ENCODE results near the gene SRL.
A peak's percentile ranks its signal among the peaks of the same experiment; 100 is the strongest.
"Not testable (repeated sequence)": the region's sequence is repeated elsewhere in the genome, so short reads cannot be mapped to it uniquely, and the experiment has no call there.

SRL gene

DNA sequence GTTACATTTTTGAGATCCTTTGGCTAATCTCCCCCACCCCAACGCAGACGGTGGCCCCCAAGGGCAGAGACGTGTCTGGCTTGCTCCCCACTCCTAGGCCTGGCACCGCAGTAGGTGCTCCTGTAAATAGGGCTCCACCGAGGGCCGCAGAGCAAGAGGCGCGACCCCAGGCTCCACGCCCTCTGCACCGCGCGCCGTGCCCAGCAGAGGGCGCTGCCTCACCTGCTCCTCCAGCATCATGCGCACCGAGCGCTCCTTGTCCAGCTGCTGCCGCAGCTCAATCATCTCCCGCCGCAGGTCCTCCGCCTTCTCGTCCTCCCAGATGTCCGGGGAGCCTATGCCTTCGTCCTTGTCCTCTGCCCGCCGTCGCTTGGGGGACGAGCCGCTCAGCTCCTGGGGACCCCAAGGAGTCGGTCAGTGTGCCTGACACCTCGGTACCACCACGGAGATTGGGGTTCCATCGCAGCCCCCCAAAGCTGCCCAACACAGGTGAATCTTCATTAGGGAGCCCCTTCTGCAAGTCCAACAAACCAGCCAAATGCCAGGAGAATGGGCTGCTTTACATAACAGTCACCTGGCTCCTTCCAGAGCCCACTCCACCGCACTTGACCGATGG lies 19.8 kb upstream of the SRL start:
- peak in 1 of 2 donors; percentile 29 for DNase-seq (ENCODE audit: low read depth in 2 of 2)

DNA sequence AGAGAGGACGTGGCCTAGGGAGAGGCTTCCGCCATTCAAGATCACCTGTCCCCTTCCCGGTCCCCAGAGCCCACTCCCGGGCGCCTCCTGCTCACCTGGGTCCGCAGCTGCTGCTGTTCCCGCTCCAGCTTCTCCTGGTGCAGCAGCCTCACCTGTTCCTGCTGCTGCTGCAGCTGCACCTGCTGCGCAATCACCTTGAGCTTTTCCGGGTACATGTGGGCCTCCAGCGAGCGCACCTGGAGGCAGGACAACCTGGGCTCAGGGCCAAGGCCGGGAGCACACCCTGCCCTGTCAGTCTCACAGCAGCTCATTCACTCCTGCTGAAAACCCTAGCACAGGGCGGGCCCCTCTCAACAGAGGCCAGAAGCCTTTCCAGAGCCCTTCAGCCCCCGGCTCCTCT lies 18.5 kb upstream of the SRL start:
- no peak for DNase-seq (ENCODE audit: low read depth in 2 of 2)

DNA sequence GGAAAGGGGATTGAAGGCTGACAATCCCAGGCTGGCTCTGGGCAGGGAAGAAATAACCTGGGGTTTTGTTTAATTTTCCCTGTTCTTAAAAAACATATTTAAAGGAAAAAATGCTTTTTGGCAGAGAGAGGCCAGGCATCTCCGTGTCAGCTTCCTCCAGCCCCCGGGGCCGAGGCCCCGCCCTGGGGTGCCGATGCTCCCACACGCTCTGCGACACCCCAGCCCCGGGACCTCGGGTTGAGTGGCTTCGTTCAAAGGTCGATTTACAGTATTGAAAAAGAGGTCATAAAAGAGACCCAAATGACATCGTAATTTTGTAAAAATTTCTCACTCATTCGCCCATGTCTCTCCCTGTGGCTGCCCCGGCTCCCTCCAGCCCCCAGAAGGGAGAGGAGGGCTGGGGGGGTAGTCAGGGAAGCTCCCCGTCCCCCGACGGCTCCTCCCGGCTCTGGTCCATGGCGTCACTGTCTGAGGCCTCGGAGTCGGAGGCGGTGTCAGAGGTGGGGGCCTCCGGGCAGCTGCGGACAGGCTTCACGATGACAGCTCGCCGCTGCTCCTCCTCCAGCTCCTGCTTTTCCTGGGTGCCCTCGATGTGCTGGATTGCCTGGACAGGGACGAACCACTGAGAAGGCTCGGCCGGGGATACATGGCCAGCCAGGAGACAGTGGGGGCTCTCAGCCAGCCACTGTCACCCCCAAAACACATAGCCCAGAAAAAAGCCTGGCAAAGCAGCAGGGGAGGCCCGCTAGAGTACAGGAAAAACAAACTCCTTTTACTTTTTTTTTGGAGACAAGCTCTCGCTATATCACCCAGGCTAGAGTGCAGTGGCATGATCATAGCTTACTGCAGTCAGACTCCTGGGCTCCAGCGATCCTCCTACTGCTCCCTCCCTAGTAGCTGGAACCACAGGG lies 16.0 kb upstream of the SRL start:
- no peak for DNase-seq (ENCODE audit: low read depth in 2 of 2)

DNA sequence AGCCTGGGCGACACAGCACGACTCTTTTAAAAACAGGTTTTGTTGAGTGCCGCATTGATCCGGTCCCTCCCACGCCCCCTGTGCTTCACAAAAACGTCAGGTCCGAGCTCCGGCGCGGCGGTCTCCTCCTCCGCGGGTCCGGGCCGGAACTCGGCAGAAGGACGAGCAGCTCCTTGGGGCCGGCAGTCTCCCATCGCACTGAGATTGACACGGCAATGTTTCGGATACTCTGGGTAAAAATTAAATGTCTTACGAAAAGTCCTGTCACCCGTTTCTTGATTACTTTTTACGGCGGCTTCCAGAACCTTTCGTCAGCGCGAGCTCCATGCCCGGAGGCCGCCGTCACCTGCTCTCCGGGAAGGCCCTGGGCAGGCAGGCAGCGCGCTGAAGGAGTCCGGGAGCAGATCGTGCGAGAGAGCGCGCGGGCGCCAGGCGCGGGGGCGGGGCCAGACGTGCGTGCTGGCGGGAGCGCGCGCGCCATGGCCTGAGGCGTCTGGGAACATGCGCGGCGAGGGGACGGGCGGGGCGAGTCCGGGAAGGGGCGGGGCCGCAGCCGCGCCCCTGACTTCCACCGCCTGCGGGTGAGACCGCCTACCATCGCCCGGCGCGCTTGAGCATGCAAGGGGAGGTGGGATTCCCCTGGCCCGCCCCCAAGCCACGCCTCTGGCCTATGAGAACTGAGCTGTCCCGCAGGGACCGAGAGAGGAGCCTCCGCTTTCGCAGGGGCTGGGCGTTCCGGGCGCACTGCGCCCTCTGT lies 11.7 kb upstream of the SRL start:
- DNase-seq (ENCODE audit: low read depth in 2 of 2), result peak; percentile 99

DNA sequence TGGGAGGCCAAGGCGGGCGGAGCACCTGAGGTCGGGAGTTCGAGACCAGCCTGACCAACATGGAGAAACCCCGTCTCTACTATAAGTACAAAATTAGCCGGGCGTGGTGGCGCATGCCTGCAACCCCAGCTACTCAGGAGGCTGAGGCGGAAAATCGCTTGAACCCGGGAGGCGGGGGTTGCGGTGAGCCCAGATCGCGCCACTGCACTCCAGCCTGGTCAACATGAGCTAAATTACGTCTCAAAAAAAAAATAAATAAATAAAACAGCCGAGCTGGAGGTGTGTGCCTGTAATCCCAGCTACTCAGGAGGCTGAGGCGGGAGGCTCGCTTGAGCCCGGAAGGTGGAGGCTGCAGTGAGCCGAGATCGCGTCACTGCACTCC lies 11.1 kb upstream of the SRL start:
- DNase-seq (ENCODE audit: low read depth in 2 of 2), result not testable (repeated sequence)

DNA sequence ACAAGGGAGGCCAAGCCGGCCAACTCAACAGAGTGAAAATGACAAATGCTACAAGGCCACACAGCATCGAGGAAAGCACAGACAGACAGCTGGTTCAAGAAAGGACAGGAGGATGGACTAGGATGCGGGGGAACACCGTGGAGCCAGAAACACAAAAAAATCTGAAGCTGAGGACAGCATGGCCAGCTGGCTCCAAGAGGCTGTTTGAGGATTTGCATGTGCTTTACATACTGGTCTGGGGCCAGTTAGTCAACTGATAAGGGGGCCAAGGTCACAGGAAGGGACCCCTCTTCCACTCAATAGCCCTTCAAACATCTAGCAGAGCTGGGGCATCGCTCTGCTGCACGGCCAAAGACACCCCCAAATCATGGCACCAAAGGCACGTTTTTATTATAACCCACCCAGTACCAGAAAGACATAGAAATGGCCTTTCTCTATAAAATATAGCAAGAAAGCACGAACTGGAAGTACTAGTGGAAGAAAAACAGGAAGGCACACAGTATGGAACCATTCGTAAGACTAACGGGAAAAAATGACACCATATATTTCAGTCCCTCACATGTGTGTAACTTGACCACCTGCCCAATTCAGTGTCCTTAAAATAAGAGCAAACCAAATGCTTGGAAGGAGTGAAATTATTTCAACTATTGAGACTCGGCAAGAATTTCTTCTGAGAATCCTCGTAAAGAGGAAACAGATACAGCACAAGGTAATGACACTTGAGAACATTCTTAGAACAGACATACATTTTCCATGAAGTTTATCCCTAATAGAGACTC lies 7.8 kb upstream of the SRL start:
- DNase-seq (ENCODE audit: low read depth in 2 of 2), result no peak

DNA sequence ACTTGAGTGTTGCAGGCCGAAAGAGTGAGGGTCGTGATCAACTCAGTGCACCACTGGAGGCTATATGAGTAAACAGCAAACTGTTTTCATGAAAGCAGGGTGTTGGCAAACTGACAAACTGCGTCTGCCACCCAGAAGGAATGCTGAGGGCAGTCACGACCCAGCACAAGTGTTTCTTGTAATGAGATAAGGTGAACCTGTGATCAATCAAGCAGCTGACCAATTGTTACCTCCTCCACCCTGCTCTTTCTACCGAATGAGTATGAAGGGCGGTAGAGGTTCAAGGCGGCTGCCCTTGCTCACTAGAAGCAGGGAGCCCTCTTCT lies 5.5 kb upstream of the SRL start:
- DNase-seq (ENCODE audit: low read depth in 2 of 2), result no peak

DNA sequence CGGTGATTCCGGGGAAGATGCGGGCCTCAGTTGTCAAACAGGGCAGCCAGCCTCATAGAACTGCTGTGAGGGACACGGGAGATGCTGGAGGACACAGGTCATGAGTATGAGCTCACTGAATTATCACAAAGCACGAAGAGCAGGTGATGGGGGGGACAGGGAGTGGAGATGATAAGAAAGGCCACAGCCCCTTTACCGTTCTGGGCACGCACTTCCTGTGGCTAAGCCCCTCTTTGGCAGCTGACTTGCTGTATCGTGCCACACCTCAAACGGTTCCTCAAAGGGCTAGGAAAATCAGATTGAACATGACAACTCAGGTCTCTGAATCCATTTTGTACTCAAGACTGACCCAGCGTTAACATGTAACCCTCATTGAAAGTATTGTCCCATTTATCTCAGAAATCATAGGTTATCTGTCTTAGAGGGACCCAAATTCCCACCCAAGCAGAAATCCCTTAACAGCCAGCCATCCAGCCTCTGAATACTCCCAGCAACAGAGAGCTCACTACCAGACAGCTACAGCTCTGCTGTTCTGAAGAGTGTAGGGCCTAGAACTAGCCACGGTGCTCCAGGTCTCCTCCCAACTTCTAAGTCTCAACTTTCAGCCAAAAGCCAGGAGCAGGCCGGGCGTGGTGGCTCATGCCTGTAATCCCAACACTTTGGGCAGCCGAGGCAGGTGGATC lies 5.0 kb upstream of the SRL start:
- DNase-seq (ENCODE audit: low read depth in 2 of 2), result no peak

DNA sequence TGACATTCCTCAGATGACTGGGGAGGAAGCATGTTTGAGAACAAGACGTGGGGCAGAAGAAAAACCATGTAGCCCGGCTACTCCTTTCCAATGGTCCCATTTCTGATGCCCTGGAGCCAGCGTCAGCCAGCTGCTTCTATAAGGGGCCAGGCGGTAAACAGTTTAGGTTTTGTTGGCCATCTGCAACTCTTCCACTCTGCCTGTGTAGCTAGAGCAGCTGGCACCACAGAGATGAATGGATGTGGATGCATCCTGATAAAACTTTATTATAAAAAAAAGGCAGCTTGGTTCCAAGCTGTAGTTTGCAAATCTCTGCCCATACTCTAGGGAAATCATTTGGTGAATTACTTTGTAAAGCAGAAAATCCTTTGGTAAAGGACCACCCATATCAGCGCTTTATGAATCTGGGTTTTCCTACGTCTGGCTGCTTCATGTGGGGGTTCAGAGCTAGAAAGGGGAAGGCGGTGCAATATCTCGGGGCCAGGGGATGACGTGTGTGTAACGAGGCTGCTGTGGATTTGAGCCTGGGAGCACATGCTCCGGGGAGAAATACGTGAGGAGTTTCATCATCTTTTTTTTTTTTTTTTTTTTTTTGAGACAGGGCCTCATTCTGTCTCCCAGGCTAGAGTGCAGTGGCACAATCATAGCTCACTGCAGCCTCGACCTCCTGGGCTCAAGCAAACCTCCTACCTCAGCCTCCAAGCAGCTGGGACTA lies 3.4 kb upstream of the SRL start:
- DNase-seq (ENCODE audit: low read depth in 2 of 2), result no peak

DNA sequence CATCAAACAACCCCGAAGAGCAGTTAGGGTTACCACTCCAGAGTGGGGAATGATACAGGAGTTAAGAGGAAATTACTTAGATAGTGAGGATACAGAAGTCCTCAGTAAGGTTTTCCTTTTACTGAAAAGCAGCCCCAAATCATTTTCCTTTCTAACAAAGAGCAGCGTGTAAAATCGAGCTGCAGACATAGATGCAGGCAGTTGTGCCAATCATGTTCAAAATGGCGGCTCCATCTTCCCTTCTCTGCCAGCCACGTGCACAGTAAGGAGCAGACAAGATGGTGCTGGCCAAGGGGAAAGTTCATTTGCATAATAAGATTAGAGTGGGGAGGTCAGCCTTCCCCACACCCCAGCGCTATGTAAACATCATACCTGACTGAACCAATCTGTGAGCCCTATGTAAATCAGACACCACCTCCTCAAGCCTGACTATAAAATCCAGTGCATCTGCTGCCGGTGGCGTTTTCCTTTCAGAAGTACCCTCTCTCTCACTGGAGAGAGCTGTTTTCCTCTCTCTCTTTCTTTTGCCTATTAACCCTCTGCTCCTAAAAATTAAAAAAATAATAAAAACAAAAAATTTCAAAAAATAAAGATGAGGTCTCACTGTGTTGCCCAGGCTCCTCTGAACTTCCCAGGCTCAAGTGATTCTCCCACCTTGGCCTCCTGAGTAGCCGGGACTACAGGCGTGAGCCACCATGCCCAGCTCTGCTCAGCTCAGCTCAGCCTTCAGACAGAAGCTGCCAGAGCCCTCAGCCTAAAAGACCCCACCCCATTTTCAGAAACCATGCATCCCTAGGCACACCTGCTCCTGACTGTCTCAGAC lies 2.6 kb upstream of the SRL start:
- no peak for DNase-seq (ENCODE audit: low read depth in 2 of 2)

DNA sequence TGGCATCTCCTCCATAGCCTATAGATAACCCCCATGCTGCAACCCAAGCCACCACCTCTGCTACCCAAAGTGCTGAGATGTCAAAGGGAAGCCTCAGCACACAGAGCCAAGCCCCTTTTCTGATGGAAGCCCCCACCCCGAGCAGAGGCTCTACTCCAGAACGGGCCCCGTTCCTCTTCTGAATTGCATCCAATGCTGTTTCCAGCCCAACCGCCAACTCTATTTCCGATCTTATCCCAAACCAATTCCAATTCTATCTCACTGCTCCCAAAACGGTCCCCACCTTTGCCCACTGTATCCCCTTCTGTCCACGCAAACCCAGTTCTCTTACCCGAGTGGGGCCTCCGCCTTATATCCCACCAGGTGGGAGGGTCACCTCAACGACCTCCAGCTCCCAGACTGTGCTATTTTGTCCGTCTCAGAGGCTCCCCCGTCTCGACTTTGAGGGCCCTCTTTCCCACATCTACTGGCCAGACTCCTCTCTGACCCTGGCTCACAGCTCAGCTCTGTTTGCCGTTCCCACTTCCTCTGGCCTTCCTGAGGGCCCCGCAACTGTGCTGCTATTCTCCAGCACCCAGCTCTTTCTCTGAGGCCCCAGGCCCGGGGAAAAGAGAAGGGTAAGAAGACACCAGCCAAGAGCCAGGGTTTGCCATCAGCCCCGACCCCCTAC lies 487 bp downstream of the SRL start:
- no peak for DNase-seq (ENCODE audit: low read depth in 2 of 2)

DNA sequence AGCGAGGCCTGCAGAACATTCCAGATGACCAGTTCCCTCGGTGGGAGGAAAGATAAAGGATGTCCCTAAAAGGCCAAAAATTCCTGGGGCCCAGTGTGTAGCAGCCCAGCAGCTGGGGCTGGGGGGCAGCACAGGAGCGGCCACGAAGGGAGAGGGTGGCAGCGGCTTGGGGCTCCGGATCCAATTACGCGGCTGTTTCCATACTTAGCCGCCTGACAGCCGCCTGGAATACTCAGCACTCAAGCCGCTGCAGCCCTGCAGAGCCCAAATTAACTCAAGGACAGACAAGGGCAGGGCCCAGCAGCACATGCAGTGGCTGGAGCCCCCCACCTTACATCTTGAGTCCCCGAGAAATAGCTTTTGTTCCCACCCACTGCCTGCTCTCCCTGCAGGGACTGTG lies 1.3 kb downstream of the SRL start:
- no peak for DNase-seq (ENCODE audit: low read depth in 2 of 2)

DNA sequence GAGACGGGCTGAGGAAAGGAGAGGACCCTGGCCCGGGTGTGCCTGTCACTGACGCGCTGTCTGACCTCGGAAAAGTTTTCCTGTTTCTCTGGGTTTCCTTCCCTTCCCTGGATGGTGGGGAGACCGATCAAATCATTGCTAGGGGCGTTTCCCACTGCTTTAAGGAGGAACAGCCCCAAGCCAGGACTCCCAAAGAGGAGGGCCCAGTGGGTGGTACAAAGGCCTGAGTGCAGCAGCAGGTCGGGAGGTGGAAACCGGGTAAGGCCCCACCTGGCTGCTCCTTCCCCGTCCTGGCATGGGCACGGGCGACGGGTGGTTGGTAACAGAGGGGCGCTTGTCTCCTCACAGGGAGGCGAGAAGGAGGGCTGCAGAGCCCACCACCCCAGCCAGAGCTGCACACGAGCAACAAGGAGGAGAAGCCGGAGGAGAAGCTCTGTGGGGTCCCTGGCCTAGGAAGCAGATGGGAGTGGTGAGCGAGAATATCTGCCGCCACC lies 2.2 kb downstream of the SRL start:
- no peak for DNase-seq (ENCODE audit: low read depth in 2 of 2)

DNA sequence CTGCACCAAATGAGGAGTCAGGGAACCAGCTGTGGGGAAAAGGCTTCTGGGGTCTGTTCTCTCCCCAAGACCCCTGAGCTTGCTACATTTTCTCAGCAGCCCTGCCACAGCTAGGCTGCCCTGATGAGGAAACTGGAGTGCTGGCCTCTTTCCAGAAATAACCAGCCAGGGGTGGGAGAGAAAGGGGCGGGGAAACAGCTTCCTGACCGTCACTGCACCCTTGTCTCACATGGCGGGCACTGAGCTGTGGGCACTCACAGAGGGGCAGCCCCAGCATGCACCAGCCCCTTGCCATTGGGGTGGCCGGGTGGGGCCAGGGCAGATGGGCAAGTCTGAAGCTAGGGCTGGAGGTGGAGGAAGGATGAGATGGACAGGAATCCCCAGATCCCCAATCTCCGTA lies 2.9 kb downstream of the SRL start:
- no peak for DNase-seq (ENCODE audit: low read depth in 2 of 2)

DNA sequence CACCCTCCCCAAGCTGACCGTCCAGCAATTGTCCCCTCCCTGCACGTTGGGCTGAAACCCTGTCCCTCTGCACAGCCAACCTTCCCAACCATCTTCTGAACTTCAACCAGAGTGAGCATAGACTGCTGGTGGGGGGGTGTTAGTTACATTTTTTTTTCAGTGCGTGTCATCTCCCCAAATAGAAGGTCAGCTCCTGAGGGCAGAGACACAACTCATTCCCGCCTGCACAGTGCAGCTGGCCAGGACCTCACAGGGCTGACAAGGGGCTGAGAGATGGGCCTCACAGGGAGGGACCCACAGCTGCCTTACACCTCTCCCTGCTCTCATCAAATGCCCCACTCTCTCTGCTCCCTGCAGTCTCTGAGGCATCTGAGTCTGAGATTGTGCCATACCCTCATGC lies 8.4 kb downstream of the SRL start:
- DNase-seq (ENCODE audit: low read depth in 2 of 2), result no peak

DNA sequence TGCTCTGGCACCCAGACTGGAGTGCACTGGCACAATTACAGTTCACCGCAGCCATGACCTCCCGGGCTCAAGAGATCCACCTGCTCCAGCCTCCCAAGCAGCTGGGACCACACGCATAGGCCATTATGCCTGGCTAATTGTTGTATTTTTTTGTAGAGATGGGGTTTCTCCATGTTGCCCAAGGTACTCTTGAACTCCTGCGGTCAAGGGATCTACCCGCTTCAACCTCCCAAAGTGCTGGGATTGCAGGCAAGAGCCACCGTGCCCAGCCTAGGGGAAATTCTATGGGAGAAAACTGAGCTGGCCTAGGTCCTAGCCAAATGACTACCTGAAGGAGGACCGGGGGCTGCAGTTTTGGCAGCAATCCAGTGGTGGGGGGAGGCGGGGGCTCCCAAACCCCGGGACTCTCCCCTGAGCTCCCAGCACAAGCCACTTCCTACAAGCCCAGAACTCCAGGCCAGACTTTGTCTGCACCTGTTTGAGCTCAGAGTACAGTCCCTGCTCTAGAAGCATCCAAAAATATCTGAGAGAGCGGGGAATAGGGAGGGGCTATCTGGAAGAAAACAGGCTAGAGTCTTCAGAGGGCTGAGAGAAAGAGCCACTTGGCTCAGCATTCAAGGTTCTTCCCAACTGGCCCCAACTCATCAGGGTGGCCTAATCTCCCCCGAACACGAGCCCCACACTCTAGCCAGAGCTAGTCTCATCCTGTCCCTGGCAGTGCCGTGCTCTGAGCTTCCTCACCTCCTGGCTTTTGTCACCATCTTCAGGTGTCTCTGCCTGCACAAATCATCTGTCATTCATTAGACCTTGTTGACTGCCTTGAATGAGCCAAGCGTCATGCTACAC lies 9.1 kb downstream of the SRL start:
- DNase-seq (ENCODE audit: low read depth in 2 of 2), result no peak

DNA sequence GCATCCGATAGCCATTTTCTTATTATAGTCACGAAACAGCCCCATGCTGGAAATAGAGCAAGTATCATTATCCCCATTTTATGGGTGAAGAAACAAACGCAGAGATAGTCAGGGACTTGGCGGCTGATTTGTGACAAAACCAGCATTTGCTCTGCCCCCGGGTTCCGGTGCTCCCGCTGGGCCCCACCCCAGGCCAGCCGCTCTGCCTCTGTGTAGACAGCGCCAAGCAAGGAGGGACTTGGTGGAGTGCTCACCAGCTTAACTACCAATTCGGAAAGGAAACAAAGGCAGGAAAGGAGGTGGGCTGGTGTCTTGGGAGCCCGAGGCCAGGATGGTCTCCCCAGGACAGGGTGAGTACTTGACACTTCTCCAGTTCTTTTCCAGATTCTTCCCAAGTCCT lies 10.0 kb downstream of the SRL start:
- DNase-seq (ENCODE audit: low read depth in 2 of 2), result no peak

DNA sequence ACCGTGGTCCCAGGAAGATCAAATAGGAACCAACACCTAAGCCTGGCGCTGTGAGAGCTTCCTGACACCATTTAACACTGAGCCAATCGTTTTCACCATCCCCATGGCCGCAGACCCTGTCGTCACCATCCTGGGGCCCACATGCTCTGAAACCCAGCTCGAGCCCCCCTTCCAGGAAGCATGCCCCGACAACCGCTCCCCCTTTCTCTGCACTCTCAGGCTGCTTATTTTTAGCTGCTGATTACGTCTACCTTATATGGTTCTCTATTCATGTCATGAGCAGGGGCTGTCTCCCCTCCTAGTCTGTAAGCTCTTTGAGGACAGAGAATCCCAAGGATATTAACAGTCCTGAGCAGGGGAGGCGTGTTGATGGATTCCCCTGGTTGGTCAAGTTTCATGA lies 10.5 kb downstream of the SRL start:
- DNase-seq (ENCODE audit: low read depth in 2 of 2), result no peak

DNA sequence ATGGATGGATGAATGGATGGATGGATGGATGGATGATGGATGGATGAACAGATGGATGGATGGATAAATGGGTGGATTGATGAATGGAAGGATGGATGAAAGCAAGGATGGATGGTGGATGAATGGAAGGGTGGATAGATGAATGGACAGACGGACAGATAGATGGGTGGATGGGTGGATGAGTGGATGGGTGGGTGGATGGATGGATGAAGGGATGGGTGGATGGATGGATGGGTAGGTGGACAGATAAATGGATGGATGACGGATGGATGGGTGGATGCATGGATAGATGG lies 14.9 kb downstream of the SRL start:
- DNase-seq (ENCODE audit: low read depth in 2 of 2), result no peak

Measured in activated CD4-positive, alpha-beta T cell treated with anti-CD3 and anti-CD28 coated beads for 24 hours (primary cell).